ENCODE results near the gene ZSWIM3.

ZSWIM3 gene

GRCh38 chr20:45832619-45833018, 24.8 kb upstream of the ZSWIM3 start:
- DNase-seq (ENCODE audit: low read depth in 2 of 2, low spot score in 1 of 2): no peak

- DNase-seq (ENCODE audit: low read depth in 2 of 2, low spot score in 1 of 2): no peak
These were observed 24.2 kb upstream of the ZSWIM3 start, which contains the start of gene SNX21 for GRCh38 chr20:45833030-45833882. TSS of gene SNX21 (plus strand) at chr20:45833799. CDS start at chr20:45833920, 121 bp downstream.

- no peak for DNase-seq (ENCODE audit: low read depth in 2 of 2, low spot score in 1 of 2)
These were observed 23.3 kb upstream of the ZSWIM3 start for GRCh38 chr20:45833883-45834796.

- no peak for DNase-seq (ENCODE audit: low read depth in 2 of 2, low spot score in 1 of 2)
These were observed 22.6 kb upstream of the ZSWIM3 start for GRCh38 chr20:45834797-45835161.

GRCh38 chr20:45835329-45835765, 22.1 kb upstream of the ZSWIM3 start:
- DNase-seq (ENCODE audit: low read depth in 2 of 2, low spot score in 1 of 2): no peak

GRCh38 chr20:45835825-45836224, 21.6 kb upstream of the ZSWIM3 start:
- DNase-seq (ENCODE audit: low read depth in 2 of 2, low spot score in 1 of 2): no peak

GRCh38 chr20:45836841-45837240, 20.6 kb upstream of the ZSWIM3 start:
- no peak for DNase-seq (ENCODE audit: low read depth in 2 of 2, low spot score in 1 of 2)

GRCh38 chr20:45840700-45841198, 16.7 kb upstream of the ZSWIM3 start:
- DNase-seq (ENCODE audit: low read depth in 2 of 2, low spot score in 1 of 2): no peak

- DNase-seq (ENCODE audit: low read depth in 2 of 2, low spot score in 1 of 2): no peak
These were observed 15.8 kb upstream of the ZSWIM3 start for GRCh38 chr20:45841407-45842129.

GRCh38 chr20:45842169-45842812, 15.1 kb upstream of the ZSWIM3 start:
- DNase-seq (ENCODE audit: low read depth in 2 of 2, low spot score in 1 of 2): no peak

GRCh38 chr20:45843506-45843905, 13.9 kb upstream of the ZSWIM3 start:
- no peak for DNase-seq (ENCODE audit: low read depth in 2 of 2, low spot score in 1 of 2)

- no peak for DNase-seq (ENCODE audit: low read depth in 2 of 2, low spot score in 1 of 2)
These were observed 12.0 kb upstream of the ZSWIM3 start for GRCh38 chr20:45845452-45845851.

- DNase-seq (ENCODE audit: low read depth in 2 of 2, low spot score in 1 of 2): no peak
These were observed 9.0 kb upstream of the ZSWIM3 start for GRCh38 chr20:45848421-45848820.

GRCh38 chr20:45848969-45849582, 8.3 kb upstream of the ZSWIM3 start:
- no peak for DNase-seq (ENCODE audit: low read depth in 2 of 2, low spot score in 1 of 2)

GRCh38 chr20:45850238-45850637, 7.2 kb upstream of the ZSWIM3 start:
- no peak for DNase-seq (ENCODE audit: low read depth in 2 of 2, low spot score in 1 of 2)

GRCh38 chr20:45850926-45851325, 6.5 kb upstream of the ZSWIM3 start:
- DNase-seq (ENCODE audit: low read depth in 2 of 2, low spot score in 1 of 2): no peak

GRCh38 chr20:45851501-45851900, 5.9 kb upstream of the ZSWIM3 start:
- no peak for DNase-seq (ENCODE audit: low read depth in 2 of 2, low spot score in 1 of 2)

GRCh38 chr20:45852326-45852725, 5.1 kb upstream of the ZSWIM3 start:
- no peak for DNase-seq (ENCODE audit: low read depth in 2 of 2, low spot score in 1 of 2)

GRCh38 chr20:45853484-45853883, 3.9 kb upstream of the ZSWIM3 start:
- DNase-seq (ENCODE audit: low read depth in 2 of 2, low spot score in 1 of 2): no peak

- DNase-seq (ENCODE audit: low read depth in 2 of 2, low spot score in 1 of 2): no peak
These were observed 435 bp downstream of the ZSWIM3 start for GRCh38 chr20:45857882-45858216.
